ENCODE measurements around the gene TMEM178B.

TMEM178B gene

DNA sequence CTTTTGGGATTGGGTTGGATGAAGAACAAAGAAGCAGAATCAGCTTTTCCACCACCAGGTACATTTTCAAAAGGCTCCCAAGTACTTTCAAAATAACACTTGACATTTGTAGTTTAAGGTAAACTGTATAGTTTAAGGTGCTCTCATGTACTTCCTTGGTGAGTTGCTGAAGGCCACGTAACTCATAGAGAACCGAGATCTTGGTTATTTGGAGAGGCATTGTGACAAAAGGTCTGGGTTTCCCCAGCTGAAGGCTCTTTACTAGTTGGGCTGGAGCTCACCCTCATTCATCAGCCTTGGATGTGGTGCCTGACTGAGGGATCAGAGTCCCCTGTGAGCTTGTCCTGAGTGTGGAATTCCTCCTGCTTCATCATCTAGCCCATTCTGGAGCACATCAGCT lies 191.8 kb downstream of the TMEM178B start:
- no peak for DNase-seq

DNA sequence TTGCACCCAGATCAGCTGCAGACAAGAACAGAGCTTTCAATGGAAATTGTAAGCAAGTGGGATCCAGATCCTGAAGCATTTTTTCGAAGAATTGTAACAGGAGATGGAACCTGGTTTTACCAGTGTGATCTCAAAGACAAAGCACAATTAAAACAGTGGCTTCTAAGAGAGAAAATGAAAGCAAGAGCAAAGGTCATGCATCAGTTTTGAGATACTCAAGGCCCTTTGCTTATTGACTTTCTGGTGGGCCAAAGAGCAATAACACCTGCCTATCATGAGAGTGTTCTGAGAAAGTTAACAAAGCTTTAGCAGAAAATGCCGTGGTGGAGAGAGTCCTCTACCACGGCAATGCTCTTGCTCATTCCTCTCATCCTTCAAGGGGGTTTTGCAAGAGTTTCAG lies 194.8 kb downstream of the TMEM178B start:
- no peak for DNase-seq

GRCh38 chr7:141271451-141271850 lies 197.6 kb downstream of the TMEM178B start:
- DNase-seq: no peak

GRCh38 chr7:141272417-141272816 lies 198.6 kb downstream of the TMEM178B start:
- DNase-seq: no peak

DNA sequence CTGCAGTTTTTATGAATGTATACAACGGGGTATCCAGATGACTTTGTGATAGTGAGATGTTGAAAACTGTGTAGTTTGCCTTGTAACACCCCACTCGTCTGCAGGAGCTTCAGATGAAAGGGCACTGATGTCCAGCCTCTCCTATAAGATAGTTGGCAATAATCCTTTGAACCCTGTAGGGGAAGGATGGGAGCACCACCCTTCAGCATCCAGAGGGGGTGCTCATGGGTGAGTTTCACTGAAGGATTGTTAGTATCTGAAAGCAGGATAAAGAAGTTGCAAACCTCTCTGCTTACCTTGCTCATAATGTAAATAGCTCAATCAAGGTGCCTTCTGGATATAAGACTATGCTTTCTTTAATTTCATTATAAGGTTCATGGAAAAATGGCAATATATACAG lies 201.5 kb downstream of the TMEM178B start:
- no peak for DNase-seq

DNA sequence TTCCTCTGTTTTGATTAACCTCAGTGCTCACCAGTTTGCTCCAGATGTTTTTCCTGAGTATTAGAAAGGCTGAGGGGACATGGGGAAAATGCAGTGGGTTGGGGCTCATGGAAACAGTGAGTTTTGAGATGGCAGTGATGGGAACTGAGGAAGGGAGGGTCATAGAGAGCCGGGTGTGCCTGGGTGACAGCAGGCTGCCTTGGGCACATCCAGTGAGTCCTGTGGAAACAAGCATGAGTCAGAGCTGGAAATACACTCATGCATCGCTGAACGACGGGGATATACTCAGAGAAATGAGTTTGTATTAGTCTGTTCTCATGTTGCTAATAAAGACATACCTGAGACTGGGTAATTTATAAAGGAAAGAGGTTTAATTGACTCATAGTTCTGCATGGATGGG lies 202.2 kb downstream of the TMEM178B start:
- no peak for DNase-seq

- DNase-seq: no peak
These were observed 206.2 kb downstream of the TMEM178B start for GRCh38 chr7:141280100-141280499.

- DNase-seq: no peak
These were observed 207.4 kb downstream of the TMEM178B start for GRCh38 chr7:141281311-141281710.

- DNase-seq: no peak
These were observed 212.7 kb downstream of the TMEM178B start for GRCh38 chr7:141286522-141286921.

GRCh38 chr7:141287936-141288335 lies 214.1 kb downstream of the TMEM178B start:
- DNase-seq: no peak

DNA sequence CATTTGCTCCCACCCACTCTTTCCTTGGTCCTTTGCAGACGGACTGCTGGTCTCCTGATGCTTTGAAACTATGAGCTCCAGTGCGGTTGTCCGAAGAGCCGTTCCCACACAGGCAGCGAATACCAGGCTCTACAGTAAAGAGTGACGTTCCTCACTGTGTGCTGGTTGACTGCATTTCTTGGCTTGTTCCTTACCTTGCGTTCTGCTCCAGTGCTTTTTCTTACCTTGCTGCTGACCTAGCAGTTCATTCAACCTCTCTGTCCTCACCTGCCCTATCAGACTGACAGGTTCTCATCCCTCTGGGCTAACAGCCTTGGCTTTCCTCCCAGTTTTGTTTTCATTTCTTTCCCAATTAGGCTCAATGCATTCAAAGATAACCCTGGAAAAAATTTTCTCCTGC lies 214.8 kb downstream of the TMEM178B start:
- no peak for DNase-seq

GRCh38 chr7:141290365-141290764 lies 216.5 kb downstream of the TMEM178B start:
- no peak for DNase-seq

- DNase-seq: no peak
These were observed 217.1 kb downstream of the TMEM178B start for GRCh38 chr7:141290973-141291372.

DNA sequence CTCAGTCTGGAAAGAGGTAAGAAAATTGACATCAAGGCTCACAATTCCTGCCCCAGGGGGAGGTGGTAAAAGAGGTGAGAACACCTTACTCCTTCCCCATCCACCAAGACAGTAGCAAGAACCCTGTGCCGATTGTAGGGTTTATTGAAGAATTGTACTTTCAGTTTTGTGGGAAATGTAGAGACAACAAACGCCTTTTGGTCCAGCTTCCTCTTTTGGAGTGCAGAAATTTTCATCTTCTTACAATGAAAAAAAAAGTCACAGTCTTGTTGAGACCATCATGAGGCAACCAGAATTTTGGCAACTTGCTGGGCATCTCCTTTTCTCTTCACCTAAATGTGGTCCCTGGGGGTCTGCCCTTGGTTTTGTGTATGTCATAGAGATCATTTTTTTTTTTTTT lies 217.7 kb downstream of the TMEM178B start:
- DNase-seq: no peak

- DNase-seq: no peak
These were observed 220.4 kb downstream of the TMEM178B start for GRCh38 chr7:141294143-141294829.

DNA sequence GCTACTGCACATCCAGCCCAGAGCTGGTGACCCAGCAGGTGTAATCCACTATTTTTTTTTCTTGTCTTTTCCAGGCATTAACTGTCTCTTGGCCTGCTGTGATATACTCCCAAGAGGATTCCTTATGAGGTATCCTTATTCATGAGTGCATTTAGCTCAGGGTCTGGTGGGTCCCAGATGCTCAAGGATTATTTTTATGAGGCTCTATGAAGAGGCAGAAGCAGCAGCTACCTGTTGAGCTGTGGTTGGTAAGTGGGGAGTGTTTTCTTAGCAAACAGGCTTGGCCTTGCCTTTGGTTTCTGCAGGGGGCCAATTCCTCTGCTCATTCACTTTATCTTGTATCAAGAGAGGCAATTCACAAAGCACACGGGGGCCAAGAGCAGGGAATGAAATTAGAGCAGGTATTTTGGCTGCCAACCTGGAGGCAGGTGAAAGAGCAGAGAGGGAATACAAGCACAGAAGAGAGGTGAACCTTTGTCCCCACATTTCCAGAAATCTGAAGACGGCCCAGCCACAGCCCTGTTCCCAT lies 221.6 kb downstream of the TMEM178B start:
- DNase-seq: no peak

- DNase-seq: no peak
These were observed 227.0 kb downstream of the TMEM178B start for GRCh38 chr7:141300816-141301215.

GRCh38 chr7:141301544-141301943 lies 227.7 kb downstream of the TMEM178B start:
- no peak for DNase-seq

DNA sequence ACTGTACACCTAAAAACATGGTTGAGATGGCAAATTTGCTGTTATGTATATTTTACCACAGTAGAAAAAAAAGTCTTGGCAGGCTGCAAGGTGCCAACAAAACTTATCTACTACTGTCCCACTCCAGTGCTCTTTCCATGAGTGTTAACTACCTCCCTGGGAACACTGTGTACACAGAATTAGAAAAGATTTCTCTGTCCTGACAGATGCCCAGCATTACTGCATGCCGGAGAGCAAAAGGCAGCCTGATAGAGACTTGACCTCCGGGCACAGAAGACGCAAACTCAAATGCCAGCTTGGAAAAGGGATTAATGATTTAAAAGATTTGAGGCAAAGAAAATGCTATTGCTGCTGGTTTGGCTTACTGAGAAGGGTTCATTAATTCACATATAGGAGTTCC lies 228.8 kb downstream of the TMEM178B start:
- no peak for DNase-seq

GRCh38 chr7:141304291-141304690 lies 230.4 kb downstream of the TMEM178B start:
- no peak for DNase-seq

GRCh38 chr7:141306081-141306480 lies 232.2 kb downstream of the TMEM178B start:
- DNase-seq: no peak

- DNase-seq: no peak
These were observed 238.5 kb downstream of the TMEM178B start for GRCh38 chr7:141312395-141312794.

GRCh38 chr7:141312828-141313521 lies 239.1 kb downstream of the TMEM178B start:
- no peak for DNase-seq

DNA sequence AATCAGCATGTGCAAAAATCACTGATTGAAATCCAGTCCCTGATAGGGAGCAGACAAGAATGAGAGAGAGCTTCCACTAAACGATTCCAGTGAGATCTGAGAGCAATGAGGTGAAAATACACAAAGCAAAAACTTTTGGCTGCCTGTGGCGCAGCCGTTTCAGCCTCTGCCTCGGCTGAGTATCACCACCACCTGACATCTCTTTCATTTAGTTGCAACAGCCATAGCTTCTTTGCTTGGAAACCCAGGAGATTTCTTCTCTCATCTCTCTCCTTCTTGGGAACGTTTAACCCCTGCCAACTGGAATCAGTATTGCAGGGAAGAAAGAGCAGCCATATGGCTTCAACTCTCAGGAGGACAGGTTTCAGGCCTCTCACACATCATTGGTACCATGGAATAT lies 240.0 kb downstream of the TMEM178B start:
- no peak for DNase-seq

Measured in NCI-H226 (cell line).